DOHH2 (cell line): Measurements from ENCODE around the gene FAM181A.

ENCODE experiments used
- EZH2phosphoT487 ChIP-seq: fragments of 200-600 bp; sonication (generic); IDR thresholded peaks from 2 replicates; pipeline ENCODE4 v1.6.1; 2017; ENCODE audit warnings: borderline replicate concordance, mild to moderate bottlenecking, antibody characterized with exemption, low read length, moderate library complexity, mixed read lengths
- TF ChIP-seq, protein P1 (sequence below): fragments of 200-600 bp; sonication (generic); IDR thresholded peaks from one replicate; pipeline ENCODE4 v1.5.1; 2014; ENCODE audit warnings: antibody characterized with exemption, mild to moderate bottlenecking, low read depth, low read length; ENCODE audit not compliant: poor library complexity, severe bottlenecking

DNA sequence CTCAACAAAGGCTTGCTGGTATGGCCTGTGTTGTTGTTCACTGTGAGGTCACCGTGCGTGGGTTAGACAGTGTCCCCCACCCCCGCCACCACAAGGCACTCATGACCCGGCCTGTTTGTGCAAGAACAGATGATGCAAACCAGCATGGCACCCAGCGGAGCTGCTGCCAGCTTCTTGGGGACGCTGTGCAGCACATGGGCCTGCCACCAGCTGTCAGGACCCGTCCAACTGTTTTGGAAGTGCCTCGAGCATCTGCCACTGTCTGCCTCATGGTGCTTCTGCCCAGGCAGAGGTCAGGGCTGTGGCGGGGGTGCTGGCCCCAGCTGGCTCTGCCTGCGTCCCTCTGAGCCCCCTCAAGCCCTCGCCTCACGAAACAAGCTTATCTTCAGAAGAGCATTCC, 47.7 kb downstream of the FAM181A start:
- TF ChIP-seq, protein P1, sequence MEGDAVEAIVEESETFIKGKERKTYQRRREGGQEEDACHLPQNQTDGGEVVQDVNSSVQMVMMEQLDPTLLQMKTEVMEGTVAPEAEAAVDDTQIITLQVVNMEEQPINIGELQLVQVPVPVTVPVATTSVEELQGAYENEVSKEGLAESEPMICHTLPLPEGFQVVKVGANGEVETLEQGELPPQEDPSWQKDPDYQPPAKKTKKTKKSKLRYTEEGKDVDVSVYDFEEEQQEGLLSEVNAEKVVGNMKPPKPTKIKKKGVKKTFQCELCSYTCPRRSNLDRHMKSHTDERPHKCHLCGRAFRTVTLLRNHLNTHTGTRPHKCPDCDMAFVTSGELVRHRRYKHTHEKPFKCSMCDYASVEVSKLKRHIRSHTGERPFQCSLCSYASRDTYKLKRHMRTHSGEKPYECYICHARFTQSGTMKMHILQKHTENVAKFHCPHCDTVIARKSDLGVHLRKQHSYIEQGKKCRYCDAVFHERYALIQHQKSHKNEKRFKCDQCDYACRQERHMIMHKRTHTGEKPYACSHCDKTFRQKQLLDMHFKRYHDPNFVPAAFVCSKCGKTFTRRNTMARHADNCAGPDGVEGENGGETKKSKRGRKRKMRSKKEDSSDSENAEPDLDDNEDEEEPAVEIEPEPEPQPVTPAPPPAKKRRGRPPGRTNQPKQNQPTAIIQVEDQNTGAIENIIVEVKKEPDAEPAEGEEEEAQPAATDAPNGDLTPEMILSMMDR = no peak
- no peak for TF ChIP-seq EZH2phosphoT487
